K562 (cell line): ENCODE data around the gene HAPSTR1. TPM values are rescaled to one million over a fixed set of nuclear protein-coding genes. Genes with fewer than 3 reads are reported as not detected.
A peak's percentile ranks its signal among the peaks of the same experiment; 100 is the strongest.

ENCODE experiments used
- ATAC-seq: fragments of 200-7000 bp; cut with Tn5 transposase; 3 replicates; pipeline ENCODE4 v1.9.1; 2020; ENCODE audit warnings: moderate library complexity
- BruUV-seq: library from RNA; stranded (reverse); fragments of 400-500 nt; replicated peaks from 2 replicates; lab custom pipeline; 2021; lab: Mats Ljungman, UMichigan
- CTCF ChIA-PET: fragments of 300-600 bp; formaldehyde crosslinking; extraction: SDS; loops from one replicate; lab custom pipeline; 2021; ENCODE audit warnings: low intra/inter-chr PET ratio; lab: Yijun Ruan, JAX
- POLR2A ChIA-PET: fragments of 300-600, 350-650 bp; sonication (Branson Sonifier 250); formaldehyde crosslinking; extraction: SDS; loops from one replicate; lab custom pipeline; 2021; ENCODE audit warnings: antibody characterized with exemption, inconsistent platforms; lab: Yijun Ruan, JAX
- DNase-seq, 4 experiments: peaks; one replicate each; pipeline versions ENCODE4 v3.0.0 to v3.0.0-alpha.2; 2011 to 2018; ENCODE audit warnings: low spot score in 3 of 4, mixed read lengths in 3 of 4; ENCODE audit errors: extremely low read depth in 1 of 4
- FAIRE-seq: peaks from 2 replicates; lab custom pipeline; 2011; peaks lifted over from hg19 to GRCh38; lab: Jason Lieb, UNC
- H2AFZ ChIP-seq: 2 replicates; pipeline ENCODE4 v1.6.0; 2011; ENCODE audit warnings: low read depth, low read length, control low read depth, inconsistent platforms
- H3K27ac ChIP-seq: fragments of 200-600 bp; 3 replicates; pipeline ENCODE4 v1.8.0; 2011; ENCODE audit warnings: low read depth, mild to moderate bottlenecking, control low read depth, inconsistent platforms, low read length, moderate library complexity, mixed read lengths; ENCODE audit errors: extremely low read depth
- H3K27me3 ChIP-seq, 2 experiments: fragments of 300-600 bp in 1 of 2; 2 replicates in 1 of 2; 3 replicates in 1 of 2; pipeline versions ENCODE4 v1.6.0 to v1.8.0; 2011; ENCODE audit warnings: inconsistent platforms in 2 of 2, low read length in 2 of 2, mild to moderate bottlenecking in 1 of 2, mixed read lengths in 1 of 2, moderate library complexity in 1 of 2; ENCODE audit not compliant: control insufficient read depth in 2 of 2, insufficient read depth in 2 of 2
- H3K36me3 ChIP-seq: fragments of 300-600 bp; 3 replicates; pipeline ENCODE4 v1.8.0; 2011; ENCODE audit warnings: mild to moderate bottlenecking, low read length, inconsistent platforms; ENCODE audit not compliant: control insufficient read depth, insufficient read depth
- H3K4me1 ChIP-seq, 2 experiments: fragments of 200-600 bp in 1 of 2; replicated peaks in 1 of 2; 2 replicates in 1 of 2; 3 replicates in 1 of 2; pipeline versions ENCODE4 v1.5.1 to v1.8.0; 2011; ENCODE audit warnings: inconsistent platforms in 2 of 2, low read length in 2 of 2, mild to moderate bottlenecking in 1 of 2, mixed read lengths in 1 of 2, moderate library complexity in 1 of 2; ENCODE audit not compliant: control insufficient read depth in 2 of 2, insufficient read depth in 2 of 2
- H3K4me2 ChIP-seq: 2 replicates; pipeline ENCODE4 v1.6.1; 2011; ENCODE audit warnings: low read length, control low read depth, inconsistent platforms, mixed read lengths; ENCODE audit not compliant: insufficient read depth
- H3K4me3 ChIP-seq: fragments of 200-600 bp; sonication (generic), shearing (Covaris generic); 2 replicates; pipeline ENCODE4 v1.5.1; 2016; ENCODE audit warnings: control low read depth, inconsistent platforms
- H3K79me2 ChIP-seq: fragments of 200-600 bp; 3 replicates; pipeline ENCODE4 v1.8.0; 2011; ENCODE audit warnings: low read length, inconsistent platforms; ENCODE audit not compliant: control insufficient read depth, insufficient read depth
- H3K9ac ChIP-seq, 2 experiments: 2 replicates each; pipeline versions ENCODE4 v1.6.0 to v1.6.1; 2011; ENCODE audit warnings: low read depth in 2 of 2, low read length in 2 of 2, control low read depth in 1 of 2, inconsistent platforms in 1 of 2, mild to moderate bottlenecking in 1 of 2, mixed read lengths in 1 of 2; ENCODE audit not compliant: insufficient read depth in 1 of 2
- H3K9me1 ChIP-seq: one replicate; pipeline ENCODE4 v1.6.0; 2011; ENCODE audit warnings: inconsistent platforms, mild to moderate bottlenecking, low read length, moderate library complexity; ENCODE audit not compliant: control insufficient read depth, insufficient read depth
- H3K9me3 ChIP-seq: replicated peaks from 2 replicates; pipeline ENCODE4 v1.5.1; 2011; ENCODE audit warnings: low read depth, low read length, inconsistent platforms; ENCODE audit not compliant: control insufficient read depth, insufficient read depth
- H4K20me1 ChIP-seq: replicated peaks from 2 replicates; pipeline ENCODE4 v1.6.1; 2011; ENCODE audit warnings: low read length, inconsistent platforms, mixed read lengths; ENCODE audit not compliant: control insufficient read depth, insufficient read depth
- ARNT ChIP-seq, 2 experiments: fragments of 450-650 bp; IDR thresholded peaks; 2 replicates each; pipeline ENCODE4 v1.6.1; 2016; ENCODE audit warnings: mild to moderate bottlenecking in 1 of 2
- CBX3 ChIP-seq, 2 experiments: IDR thresholded peaks; 1 replicate in 1 of 2; 2 replicates in 1 of 2; pipeline ENCODE4 v1.6.1; 2012; ENCODE audit warnings: inconsistent platforms in 2 of 2, low read length in 2 of 2, borderline replicate concordance in 1 of 2, control low read depth in 1 of 2
- CTCF ChIP-seq, 3 experiments: IDR thresholded peaks in 2 of 3; conservative IDR thresholded peaks in 1 of 3; 2 replicates each; pipeline ENCODE4 v1.5.1; 2011 to 2012; ENCODE audit warnings: low read length in 3 of 3, mild to moderate bottlenecking in 3 of 3, control low read depth in 2 of 3, improper control_type of control experiment in 1 of 3, inconsistent platforms in 1 of 3, low read depth in 1 of 3, mixed read lengths in 1 of 3, moderate library complexity in 1 of 3; ENCODE audit not compliant: insufficient read depth in 2 of 3
- EZH2 ChIP-seq: IDR thresholded peaks from 2 replicates; pipeline ENCODE4 v1.6.1; 2012; ENCODE audit warnings: low read depth, mild to moderate bottlenecking, inconsistent platforms, low read length, borderline replicate concordance
- HDGF ChIP-seq: fragments of 450-650 bp; IDR thresholded peaks from 2 replicates; pipeline ENCODE4 v1.6.1; 2016
- HES1 ChIP-seq: fragments of 450-650 bp; IDR thresholded peaks from 2 replicates; pipeline ENCODE4 v1.6.1; 2016; ENCODE audit warnings: low read depth, mild to moderate bottlenecking, moderate library complexity
- HMGXB4 ChIP-seq: sonication (generic); formaldehyde crosslinking; IDR thresholded peaks from 2 replicates; pipeline ENCODE4 v1.8.1; 2023; ENCODE audit warnings: mild to moderate bottlenecking, missing genetic modification reagents
- ILK ChIP-seq: fragments of 450-650 bp; IDR thresholded peaks from 2 replicates; pipeline ENCODE4 v1.6.1; 2016; ENCODE audit warnings: missing genetic modification characterization, low read depth, mild to moderate bottlenecking, missing compliant biosample characterization, moderate library complexity, borderline replicate concordance
- MCM3 ChIP-seq: fragments of 450-650 bp; IDR thresholded peaks from 2 replicates; pipeline ENCODE4 v1.6.1; 2016
- NFRKB ChIP-seq: fragments of 450-650 bp; IDR thresholded peaks from 2 replicates; pipeline ENCODE4 v1.6.1; 2016; ENCODE audit warnings: low read depth
- PKNOX1 ChIP-seq: fragments of 450-650 bp; IDR thresholded peaks from 2 replicates; pipeline ENCODE4 v1.6.1; 2016
- XRCC5 ChIP-seq: fragments of 200-400 bp; formaldehyde crosslinking; IDR thresholded peaks from 2 replicates; pipeline ENCODE4 v1.6.1; 2017; ENCODE audit warnings: low read depth, mild to moderate bottlenecking, low read length
- ZBTB12 ChIP-seq: fragments of 250-450 bp; sonication (Bioruptor Pico); IDR thresholded peaks from 2 replicates; pipeline ENCODE4 v1.4.0; 2020
- ZNF263 ChIP-seq: sonication (generic); formaldehyde crosslinking; IDR thresholded peaks from 2 replicates; pipeline ENCODE4 v1.8.0; 2022; ENCODE audit warnings: mild to moderate bottlenecking, missing genetic modification reagents, borderline replicate concordance
- ZNF785 ChIP-seq: fragments of 250-450 bp; sonication (Bioruptor Pico); IDR thresholded peaks from 2 replicates; pipeline ENCODE4 v1.4.0; 2020; ENCODE audit warnings: mild to moderate bottlenecking
- WGBS: fragments of 100-300 bp; shearing (Covaris generic); methylation state at CpG from one replicate; pipeline ENCODE4 v1.1.6; 2016; ENCODE audit warnings: low coverage, mixed read lengths; ENCODE audit not compliant: insufficient coverage; ENCODE audit errors: missing lambda C conversion rate; 5-methylcytosine and 5-hydroxymethylcytosine counted together
- in situ Hi-C: fragments of 300-500 bp; cut with MboI; formaldehyde crosslinking; loops from 4 replicates; pipeline ENCODE4 v1.15.0; 2018; ENCODE audit warnings: inconsistent platforms, mixed read lengths
- intact Hi-C: fragments of 100-400 bp; cut with micrococcal nuclease; formaldehyde crosslinking; loops from 2 replicates; pipeline ENCODE4 v1.14.2; 2022
- polyA plus RNA-seq, 8 experiments: library from polyadenylated mRNA; depleted of rRNA in 4 of 8; stranded (reverse) in 5 of 8; unstranded in 3 of 8; fragments of >200 nt; fragmentation: Nextera tagmentation in 2 of 8; fragmentation: Illumina TruSeq in 1 of 8; extraction: Ambion mirVana in 2 of 8; extraction: Trizol in 1 of 8; gene quantifications; 2 replicates each; pipeline versions ENCODE4 v1.2.1 to v1.2.3, GENCODE V29; 2011 to 2014; ENCODE audit warnings: inconsistent platforms in 1 of 8, missing spikeins in 1 of 8
- total RNA-seq, 7 experiments: library from RNA; depleted of rRNA in 6 of 7; stranded (reverse); fragments of >200 nt in 6 of 7; fragmentation: Illumina TruSeq in 2 of 7; extraction: Trizol in 2 of 7; gene quantifications; 2 replicates each; pipeline versions ENCODE4 v1.2.1 to v1.2.3, GENCODE V29; 2011 to 2021; ENCODE audit warnings: low replicate concordance in 1 of 7

The HAPSTR1 gene
- total and polyA plus RNA-seq, 9 of the 15 experiments (the other 6 are each of a cell fraction or from before 2014, with no cell fraction given) = 10.8 to 67.9 (median 36.5) TPM

- Histone ChIP-seq H2AFZ (peak overlapping the region; percentile 94), H3K36me3 (no peaks in the 10 kb centered on the region; the same call in 2 of the 3 replicates), H3K9ac (peak overlapping the region; percentile 3 to 78; a peak in 2 of 4 replicates), H4K20me1 (no peaks in the 10 kb centered on the region), H3K9me3 (peaks cover 8% of the 10 kb centered on the region; the same call in 1 of the 2 replicates), H3K9me1 (no peaks in the 10 kb centered on the region), H3K4me2 (no peak overlapping the region), H3K4me3 (no peak overlapping the region), H3K4me1 (peaks cover 23 to 51% of the 10 kb centered on the region in 2 experiments), H3K27me3 (no peaks in the 10 kb centered on the region), H3K79me2 (no peaks in the 10 kb centered on the region), H3K27ac (peak overlapping the region; percentile 91; the same call in 2 of the 3 replicates)
- in situ Hi-C loops (no loop called here), intact Hi-C loops (no loop called here)
- BruUV-seq = no TSS peak
- POLR2A ChIA-PET = interaction anchor here (0.9 to 6.9 kb wide), 6 partner anchors 9 to 26 kb away, joined by 3 to 69 read pairs (median 7); partner anchors contain the start of gene HAPSTR1
- FAIRE-seq = no peak
- CTCF ChIA-PET = no interaction called here
- 64% methylated on average over 5 of the region's 5 CpGs for WGBS
- no peak for ATAC-seq
- no peak for DNase-seq
- TF ChIP-seq ZNF263 (CRISPR knock-in tag) (no peak), PKNOX1 (0 out of 2 replicates have a peak, but pooled peaks have one; percentile 13), HES1 (no peak), MCM3 (no peak), NFRKB (0 out of 2 replicates have a peak, but pooled peaks have one; percentile 6), ZNF785 (CRISPR knock-in tag) (no peak), XRCC5 (no peak), HDGF (no peak), ILK (tag) (no peak), CBX3 (IDR thresholded peaks at IDR 0.05; ENCODE audit: borderline replicate concordance in 1 of 2, low read length in 2 of 2) (no peak), HMGXB4 (no peak), CTCF (IDR thresholded peaks at IDR 0.05 in 2 of 3, conservative IDR thresholded peaks at IDR 0.05 in 1 of 3; ENCODE audit: insufficient read depth in 2 of 3, low read depth in 1 of 3, low read length in 3 of 3) (no peak), ARNT (IDR thresholded peaks at IDR 0.05) (no peak), EZH2 (no peak), ZBTB12 (no peak)
These were observed 16.0 kb upstream of the HAPSTR1 start for GRCh38 chr16:9075299-9076071.
